NCI-H2029 treated with DMSO at 0.1 percent for 48 hours (cell line): ENCODE measurements around the gene PIM3.

Experiments
- DNase-seq: peaks from one replicate; lab custom pipeline; 2025; lab: John Stamatoyannopoulos, UW

Gene PIM3

DNA sequence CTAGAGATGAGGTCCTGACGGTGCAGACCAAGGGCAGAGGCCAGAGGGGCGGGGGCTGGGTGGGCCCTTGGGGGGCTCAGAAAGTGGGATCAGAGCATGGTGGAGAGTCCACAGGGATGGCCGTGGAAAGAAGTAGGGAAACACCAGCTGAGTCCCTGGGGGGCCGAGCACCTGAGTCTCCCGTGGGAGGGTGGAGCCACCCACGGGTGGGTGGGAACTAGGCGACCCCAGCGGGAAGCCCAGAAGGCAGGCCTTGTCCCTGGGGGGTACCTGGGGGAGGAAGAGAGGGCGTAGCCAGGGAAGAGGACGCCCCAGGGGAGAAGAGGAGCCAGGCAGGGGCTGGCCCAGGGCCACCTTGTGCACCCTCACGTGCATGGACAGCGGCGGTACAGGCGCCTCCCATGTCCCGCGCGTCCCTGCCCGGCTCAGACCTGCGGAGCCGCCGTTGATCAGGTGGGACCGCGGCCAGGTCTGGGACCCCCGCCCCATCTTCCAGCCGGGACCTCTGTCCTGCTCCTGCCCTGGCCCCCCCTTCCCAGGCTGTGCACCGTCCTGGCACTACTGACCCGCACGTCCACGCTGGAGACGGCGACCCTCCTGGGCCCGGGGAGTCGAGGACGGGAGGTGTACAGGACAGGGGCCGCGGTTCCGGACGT, 31.9 kb upstream of the PIM3 start:
- no peak for DNase-seq

DNA sequence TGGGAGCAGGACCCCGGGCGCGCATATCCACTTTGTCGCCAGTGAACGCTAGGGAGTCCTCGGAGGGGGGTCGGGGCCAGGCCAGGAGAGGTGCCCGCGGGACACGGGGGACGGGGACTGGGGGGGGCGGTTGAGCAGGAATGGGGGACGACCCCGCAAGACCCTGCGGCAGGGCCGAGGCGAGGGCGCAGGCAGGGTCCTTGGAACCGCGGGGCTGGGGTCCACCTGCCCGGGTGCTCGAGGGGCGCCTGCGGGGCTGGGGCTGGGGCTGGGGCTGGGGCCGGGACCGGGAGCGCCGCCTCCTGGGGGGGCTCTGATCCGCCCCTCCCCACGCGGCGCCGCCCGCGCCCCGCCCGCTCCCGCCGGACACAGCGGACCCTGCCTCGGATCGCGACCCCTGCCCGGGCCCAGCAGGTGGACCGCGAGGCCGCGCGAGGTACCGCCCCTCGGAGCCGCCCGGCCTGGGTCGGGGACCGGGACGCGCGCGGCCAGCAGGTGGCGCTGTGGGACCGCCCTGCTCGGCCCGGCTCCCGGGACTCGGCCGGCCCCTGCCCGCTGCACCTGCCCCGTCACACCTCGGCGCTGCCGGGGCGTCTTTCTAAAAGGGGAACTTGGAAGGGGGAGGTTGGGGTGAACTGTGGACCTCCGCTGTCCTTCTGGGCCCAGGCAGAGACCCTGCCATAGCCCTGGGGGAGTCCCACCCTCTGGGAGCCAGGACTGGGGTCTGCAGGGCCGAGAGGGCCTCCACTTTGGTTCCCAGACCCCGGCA, 31.2 kb upstream of the PIM3 start:
- no peak for DNase-seq

DNA sequence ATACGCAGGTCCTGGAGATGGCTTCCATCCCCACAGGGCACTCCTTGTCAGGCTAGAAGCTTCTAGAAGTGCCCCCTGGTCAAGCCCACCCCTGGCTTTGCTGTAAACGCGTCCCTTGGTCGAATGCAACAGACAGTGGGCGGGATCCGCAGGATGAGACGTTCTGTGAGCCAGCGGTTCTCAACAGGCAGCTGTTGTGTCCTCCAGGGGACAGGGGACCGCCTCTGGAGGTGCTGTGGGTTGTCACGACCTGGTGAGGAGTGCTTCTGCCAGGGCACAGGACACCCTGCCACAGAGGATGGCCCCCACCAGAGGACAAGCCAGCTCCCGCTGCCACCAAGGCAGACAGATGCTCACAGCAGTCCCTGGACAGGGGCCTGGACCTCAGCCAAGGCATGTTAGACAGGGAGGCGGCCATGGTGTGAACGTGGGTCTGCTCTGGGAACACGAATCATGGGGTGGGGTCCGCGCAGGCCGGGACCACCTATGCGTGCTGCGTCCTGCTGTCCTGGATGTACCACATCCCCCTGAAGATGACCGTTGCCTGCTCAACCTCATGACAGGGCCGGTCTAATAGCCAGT, 30.5 kb upstream of the PIM3 start:
- DNase-seq, result no peak

DNA sequence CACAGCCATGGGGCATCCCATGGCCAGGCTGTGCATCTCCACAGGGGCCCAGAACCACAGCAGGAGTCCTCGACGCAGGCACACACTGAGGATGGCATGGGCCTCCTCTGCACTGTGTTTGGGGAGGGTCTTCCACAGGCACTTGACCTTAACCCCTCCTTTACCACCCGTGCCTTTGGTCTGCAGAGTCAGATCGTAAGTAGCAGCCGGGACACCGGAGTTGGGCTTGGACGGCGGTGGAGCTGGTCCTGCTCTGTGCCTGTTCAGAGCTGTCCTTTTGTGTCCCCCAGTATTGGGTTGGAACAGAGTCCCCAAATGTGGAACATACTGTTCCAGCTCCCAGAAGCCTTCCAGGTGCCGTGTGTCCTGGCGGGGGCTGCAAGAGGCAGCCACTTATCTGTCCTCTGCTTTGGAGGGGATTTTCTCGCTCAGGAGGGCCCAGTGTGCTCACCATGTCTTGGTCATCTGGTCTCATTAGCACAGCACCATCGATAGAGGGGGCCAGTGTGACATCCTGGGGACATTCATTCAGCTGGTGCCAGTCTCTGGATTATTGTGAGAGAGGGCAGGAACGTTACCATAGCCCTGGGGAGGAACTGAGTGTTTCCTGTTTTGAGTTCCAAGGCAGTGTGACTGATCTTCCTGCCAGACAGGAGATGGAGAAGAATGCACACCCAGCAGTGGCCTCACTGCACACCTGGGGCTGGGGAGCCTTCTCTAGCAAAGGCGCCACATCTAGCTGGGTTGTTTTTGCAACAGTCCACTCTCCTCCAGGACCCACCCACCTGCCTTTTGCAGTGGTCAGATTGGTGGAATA, 29.8 kb upstream of the PIM3 start:
- peak; percentile 13 for DNase-seq

DNA sequence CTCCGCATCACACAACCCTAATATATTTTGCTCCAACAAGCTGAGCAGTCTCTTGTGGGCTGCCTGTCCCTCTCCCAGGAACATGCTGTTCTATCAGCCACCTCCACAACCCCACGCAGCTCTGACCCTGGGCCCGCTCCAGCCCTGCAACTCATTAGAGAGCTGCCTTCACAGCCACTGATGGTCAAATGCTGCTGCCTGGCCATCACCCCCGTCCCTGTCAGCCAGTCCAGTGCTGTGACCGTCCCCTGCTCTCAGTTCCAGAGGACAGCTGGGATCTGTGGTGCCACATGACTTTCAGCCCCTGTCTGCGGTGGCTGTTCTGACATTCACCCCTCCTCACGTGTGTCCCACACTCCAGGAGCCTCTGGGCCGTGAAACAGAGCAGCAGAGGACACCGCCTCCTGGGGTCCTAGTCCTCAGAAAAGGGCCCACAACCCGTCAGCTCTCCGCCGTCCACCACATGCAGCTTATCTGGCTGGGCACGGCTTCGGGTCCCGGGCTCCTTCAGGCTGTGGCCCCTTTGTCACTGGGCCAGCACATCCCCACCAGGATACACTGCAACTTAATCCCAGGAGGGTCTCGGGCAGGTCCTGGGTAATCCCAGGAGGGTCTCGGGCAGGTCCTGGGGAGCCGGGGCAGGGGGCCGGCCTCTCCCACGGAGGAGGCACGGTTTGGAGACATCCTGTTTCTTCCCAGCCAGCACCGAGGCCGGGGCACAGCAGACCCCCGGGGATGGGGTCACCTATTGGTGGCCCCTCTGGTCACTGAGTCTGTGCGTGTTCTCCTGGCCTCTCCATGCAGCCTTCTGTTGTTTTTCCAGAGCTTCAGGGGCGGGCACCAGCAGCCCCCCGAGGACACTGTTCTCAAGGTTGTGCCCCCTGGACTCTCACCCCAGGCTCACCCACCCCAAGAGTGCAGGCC, 27.1 kb upstream of the PIM3 start:
- DNase-seq, result no peak

DNA sequence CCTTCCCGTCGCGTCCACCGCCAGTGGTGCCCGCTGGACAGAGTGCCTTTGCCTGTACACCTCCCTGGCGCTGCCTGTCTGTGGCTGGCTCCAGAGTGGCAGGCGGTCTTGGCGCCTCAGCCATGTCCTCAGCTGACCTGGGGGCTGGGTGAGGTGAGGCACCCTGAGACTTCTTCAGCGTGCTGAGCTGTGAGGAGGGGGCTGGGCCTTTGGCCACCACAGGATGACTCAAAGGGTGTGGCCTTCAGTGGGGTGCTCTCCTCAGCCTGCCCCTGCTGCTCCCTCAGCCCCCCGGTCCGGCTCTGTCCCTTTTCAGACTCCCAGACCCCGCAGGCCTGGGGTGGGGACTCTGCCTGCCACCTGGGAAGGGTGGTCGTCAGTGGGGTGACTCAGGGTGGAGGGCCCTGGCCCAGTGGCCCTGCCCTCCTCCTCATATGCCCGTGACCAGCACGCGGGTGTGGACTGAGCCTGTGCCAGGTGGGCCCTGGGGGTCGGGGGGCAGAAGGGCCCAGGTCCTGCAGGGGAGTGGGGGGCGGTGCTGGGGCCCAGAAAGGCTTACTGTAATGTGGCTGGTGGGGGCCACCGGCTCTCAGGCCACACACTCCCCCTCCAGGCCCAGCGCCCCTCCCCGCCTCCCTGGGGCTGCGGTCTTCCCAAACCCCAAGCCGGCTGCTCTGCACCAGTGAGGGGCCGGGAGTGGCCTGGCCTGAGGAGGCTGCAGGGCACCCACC, 26.2 kb upstream of the PIM3 start:
- DNase-seq, result no peak

DNA sequence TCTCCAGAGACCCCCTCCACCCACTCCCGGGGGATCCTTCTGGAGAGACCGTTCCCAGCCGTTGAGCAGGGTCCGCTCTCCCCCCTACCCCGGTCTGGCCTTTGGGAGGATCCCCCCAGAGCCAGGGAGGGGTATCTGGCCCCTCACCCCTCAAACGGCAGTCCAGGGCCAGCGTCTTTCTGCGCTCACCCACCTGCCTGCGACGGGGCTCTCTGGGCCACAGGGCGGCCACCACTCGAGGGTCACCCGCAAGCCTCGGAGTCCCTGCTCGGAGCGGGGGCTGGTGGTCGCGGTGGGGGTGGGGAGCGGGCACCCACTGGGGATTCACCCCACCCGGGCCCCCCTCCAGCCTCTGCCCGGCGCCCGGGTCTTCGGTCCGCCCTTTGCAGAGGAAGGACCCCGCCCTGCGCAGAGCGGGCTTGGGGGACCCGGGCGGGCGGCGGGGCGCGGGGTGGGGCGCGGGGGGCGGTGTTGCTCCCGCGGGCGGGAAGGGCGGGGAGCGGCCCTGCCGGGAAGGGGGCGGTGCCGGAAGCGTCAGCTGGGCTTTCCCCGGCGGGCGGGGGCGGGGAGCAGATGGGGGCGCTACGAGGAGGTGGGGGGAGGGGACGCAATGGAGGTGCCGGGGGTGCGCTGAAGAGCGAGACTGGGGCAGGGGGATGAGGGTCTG, 25.5 kb upstream of the PIM3 start:
- no peak for DNase-seq

DNA sequence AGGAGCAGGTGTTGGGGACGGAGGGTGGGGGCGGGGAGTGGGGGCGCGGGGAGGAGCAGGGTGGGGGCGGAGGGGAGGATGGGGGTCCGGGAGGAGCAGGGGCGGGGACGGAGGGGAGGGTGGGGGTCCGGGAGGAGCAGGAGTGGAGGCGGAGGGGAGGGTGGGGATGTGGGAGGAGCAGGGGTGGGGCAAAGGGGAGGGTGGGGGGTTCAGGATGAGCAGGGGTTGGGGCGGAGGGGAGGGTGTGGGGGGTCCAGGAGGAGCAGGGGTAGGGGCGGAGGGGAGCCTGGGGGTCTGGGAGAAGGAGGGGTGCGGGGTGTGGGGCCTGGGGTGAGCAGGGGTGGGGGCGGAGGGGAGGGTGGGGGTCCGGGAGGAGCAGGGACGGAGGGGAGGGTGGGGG, 25.0 kb upstream of the PIM3 start:
- no peak for DNase-seq

DNA sequence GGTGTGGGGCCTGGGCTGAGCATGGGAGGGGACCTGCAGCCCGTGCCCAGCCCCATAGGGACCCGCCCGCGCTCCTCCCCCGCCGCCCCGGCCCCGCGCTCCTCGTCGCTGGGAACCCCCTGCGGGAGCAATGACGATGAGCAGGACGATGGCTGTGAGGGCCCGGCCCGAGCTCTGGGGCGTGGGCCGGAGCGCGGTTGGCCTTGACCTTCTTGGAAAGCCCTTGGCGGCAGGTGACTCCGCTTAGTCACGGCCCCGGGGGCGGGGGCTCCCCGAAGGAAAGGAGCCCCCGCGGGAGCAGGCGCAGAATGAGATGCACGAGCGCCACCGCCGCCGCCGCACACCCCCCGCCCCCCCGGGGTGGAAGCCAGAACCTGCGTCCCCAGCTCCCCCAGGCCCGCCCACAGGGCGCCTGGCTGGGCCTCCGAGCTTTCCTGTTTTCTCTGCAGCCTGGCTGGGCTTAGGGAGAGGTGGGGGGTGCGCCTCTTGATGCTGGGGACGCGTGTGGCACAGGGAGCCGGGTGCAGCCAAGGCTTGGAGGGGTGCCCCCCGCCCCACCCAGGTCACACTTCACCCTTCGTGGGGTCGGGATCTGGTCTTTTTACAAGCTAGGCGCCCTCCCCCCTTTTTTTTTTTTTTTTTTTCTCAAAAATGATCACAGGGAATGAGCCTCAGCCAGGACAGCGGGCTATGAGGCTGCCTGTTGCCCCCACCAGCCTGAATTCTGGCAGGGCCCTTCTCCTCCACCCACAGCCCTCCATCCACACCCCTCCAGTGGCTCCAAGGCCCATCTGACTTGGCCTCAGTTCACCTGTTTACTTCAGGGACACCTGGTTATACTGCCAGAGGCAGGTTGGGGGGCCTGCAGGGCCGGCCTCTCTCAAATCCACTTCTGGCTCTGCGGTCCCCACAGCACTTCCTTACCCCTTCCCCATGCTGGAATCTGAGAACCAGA, 24.3 kb upstream of the PIM3 start:
- DNase-seq, result no peak

DNA sequence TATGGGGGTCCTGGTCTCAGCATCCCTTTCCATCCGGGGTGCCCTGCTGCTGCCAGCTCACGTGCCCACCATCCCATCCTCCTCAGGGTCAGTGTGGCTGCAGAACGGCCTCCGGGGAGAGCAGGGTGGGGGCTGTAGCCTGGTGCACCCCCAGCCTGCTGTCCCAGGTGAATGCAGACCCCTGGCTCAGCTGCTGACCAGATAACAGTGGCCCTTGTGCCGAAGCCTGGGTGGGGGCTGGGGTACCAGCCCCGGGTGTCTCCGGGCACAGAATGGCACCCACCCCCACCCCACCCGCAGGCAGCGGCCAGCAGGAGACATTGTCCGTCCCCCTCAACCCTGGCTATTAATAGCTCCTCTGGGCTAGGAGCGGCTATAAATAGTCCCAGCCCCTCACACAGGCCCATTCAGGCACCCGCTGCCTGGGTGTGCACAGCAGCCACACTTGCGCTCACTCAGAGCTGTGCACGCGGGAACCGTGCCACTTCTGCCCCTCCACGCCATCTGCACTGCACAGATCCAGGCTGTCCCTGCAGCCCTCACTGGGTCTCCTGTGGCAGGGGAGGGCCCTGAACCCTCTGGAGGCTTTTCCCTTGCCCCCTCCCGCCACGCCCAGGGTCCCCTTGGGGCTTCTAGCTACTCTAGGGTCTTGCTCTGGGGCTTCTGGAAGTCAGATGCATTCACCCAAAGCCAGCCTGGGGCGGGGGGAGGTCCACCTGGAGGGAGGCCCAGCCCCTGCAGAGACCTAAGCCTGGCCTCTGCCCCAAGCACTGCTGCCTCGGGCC, 23.4 kb upstream of the PIM3 start:
- DNase-seq, result no peak

DNA sequence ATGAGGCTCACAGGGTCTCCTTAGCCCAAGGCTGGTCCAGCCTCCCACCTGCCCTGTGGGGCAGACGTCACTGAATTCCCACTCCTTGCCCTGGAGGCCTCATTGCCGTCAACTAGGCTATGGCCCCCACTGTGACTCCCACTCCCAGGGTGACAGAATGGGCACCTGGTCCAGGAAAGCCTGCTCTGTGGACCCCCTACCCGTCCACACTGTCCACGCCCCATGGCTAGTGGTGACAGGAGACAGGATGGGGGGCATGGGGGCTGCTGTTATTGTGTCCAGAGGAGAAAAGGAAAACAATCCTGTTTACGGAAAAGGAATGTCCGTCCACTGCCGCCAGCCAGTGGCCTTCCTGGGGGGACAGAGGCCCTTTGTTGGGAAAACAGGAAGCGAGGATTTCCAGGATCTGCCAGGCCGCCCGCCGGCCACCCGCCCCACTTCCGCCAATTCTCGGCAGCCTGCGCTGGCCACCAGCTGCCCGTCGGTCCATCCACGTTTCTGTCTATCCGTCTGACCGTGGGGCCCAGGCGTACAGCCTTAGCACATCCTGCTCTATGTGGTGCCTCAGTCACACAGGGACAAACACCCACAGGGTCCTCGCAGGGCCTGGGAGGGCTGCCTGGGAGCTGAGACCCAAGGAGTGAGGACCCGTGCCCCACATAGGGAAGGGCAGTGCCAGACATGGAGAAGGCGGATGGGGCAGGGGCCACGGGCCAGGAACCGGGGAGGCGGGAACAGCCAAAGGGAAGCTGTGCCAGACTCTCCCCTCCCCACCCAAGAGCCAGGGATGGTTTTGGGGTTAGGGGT, 22.6 kb upstream of the PIM3 start:
- DNase-seq, result no peak

DNA sequence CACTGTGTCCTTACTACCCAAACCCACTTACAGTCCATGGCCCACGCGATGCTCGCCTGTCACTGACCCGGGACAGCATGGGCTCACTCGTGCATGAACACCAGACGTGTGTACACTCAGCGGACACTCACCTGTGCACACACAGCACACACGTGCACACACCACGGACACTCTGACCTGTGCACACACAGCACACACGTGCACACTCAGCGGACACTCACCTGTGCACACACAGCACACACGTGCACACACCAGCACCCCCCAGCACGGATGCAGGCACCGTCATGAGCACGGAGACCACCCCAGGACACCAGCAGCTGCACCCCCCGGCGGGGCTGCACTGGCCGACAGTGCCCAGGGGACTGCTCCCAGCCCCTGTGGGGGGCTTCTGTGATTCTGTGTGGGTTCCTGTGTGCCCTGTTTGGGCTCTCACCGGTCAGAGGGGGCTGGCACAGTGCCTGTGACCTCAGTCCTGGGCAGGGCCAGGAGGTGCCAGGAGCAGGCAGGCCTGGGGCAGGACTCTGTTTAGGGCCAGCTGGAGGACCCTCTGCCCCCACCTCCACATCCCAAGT, 21.9 kb upstream of the PIM3 start:
- no peak for DNase-seq

DNA sequence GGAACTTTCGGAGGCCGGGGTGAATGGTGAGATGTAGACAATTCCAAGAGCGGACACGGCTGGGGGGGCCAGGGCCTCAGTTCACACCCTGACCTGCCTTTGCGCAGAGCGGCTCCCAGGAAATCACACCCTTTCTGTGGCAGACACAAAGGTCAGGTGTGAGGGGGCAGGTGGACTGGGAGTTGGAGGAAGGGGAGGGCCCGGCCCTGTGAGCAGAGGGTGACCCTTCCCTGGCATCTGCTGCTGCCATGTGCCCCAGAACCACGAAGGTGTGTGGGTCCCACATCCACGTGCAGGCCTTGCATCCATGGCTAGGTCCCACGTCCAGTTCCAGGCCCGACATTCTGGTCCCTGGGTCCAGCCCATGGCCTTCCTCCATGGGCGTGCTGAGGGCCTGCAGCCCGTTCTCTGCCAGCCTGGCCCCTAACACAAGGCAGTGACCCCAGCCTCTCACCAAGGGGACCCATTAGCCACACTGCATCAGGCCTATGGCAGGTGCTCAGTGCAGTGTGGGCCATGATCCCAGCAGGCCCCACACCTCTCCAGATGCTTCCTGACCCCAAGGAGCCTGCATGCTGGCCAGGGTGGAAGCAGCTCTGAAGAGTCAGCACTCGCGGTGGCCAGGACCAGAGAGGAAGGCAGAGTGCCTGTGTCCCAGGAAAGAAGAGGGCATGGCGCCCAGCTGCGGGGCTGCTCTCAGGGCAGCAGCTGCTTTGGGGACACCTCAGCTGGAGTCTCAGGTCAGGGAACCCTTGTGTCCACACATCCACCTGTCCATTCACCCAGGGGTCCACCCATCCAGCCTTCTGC, 18.9 kb upstream of the PIM3 start:
- DNase-seq, result no peak

DNA sequence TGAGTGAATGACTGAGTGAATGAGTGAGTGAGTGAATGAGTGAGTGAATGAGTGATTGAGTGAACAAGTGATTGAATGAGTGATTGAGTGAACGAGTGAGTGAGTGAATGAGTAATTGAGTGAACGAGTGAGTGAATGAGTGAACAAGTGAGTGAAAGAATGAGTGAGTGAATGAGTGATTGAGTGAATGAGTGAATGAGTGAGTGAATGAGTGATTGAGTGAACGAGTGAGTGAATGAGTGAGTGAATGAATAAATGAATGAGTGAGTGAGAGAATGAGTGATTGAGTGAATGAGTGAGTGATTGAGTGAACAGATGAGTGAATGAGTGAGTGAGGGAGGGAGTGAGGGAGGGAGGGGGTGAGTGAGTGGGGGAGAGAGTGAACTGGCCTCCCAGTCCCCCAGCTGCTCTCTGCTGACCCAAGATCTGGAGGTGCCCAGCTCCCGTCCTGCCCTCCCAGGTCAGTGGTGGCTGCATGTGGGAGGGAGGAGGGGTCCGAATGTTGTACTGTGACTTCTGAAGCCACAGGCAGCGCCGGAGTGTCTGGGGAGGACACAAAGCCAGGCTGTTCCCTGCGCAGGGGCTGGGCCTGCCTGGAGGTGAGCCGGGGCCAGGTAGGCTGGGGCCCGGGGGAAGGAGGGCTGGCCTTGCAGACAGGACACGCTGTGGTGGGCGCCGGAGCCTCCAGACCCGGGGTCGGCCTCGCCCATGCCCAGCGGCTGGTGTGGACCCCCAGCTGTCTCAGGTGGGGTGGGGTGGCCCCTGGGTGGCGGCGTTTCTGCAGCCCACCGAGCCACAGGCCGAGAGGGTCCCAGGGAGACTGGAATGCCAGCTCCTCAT, 17.8 kb upstream of the PIM3 start:
- DNase-seq, result no peak

DNA sequence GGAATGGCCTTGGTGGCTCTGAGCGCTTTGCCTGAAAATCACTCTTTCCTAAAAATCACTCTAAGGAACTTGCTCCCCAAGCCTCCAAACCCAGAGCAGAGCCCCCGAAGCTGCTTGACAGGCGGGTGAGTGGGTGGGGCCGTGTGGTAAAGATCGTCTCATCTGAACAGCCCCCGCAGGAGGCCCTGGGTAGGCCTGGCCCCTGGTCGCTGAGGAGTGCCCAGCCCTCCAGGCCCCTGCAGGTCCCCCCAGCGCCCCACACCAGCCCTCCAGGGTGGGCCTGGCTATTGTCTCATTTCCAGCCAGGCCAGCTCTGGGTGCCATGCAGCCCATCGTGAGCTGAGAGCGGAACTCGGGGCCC, 17.2 kb upstream of the PIM3 start:
- DNase-seq, result no peak
